Effector memory CD4-positive, alpha-beta T cell (primary cell): ENCODE results near the gene BEX3.

Experiments
- DNase-seq, 3 donors: peaks; one replicate each; pipeline ENCODE4 v3.0.0-alpha.2; 2020
- H3K27ac ChIP-seq: 2 replicates; pipeline ENCODE4 v1.7.0; 2013; ENCODE audit warnings: mild to moderate bottlenecking, low read length, moderate library complexity; ENCODE audit not compliant: insufficient read depth, poor library complexity, severe bottlenecking
- H3K27me3 ChIP-seq: replicated peaks from 2 replicates; pipeline ENCODE4 v1.7.0; 2013; ENCODE audit warnings: mild to moderate bottlenecking, low read length; ENCODE audit not compliant: insufficient read depth, control insufficient read depth, poor library complexity, severe bottlenecking
- H3K36me3 ChIP-seq: 2 replicates; pipeline ENCODE4 v1.7.0; 2013; ENCODE audit warnings: mild to moderate bottlenecking, low read length, moderate library complexity; ENCODE audit not compliant: control insufficient read depth, insufficient read depth
- H3K4me1 ChIP-seq: 2 replicates; pipeline ENCODE4 v1.7.0; 2013; ENCODE audit warnings: low read length, mild to moderate bottlenecking; ENCODE audit not compliant: control insufficient read depth, insufficient read depth, poor library complexity, severe bottlenecking
- H3K4me3 ChIP-seq: 2 replicates; pipeline ENCODE4 v1.7.0; 2013; ENCODE audit warnings: low read length, low read depth, mild to moderate bottlenecking; ENCODE audit not compliant: insufficient read depth, poor library complexity, severe bottlenecking
- H3K9me3 ChIP-seq: 2 replicates; pipeline ENCODE4 v1.7.0; 2013; ENCODE audit warnings: mild to moderate bottlenecking, low read length, moderate library complexity; ENCODE audit not compliant: control insufficient read depth
- total RNA-seq, 3 donors: gene quantifications; one replicate each; lab custom pipeline; 2026; lab: John Stamatoyannopoulos, UW

The BEX3 gene
- 5.6 to 14.7 (median 6.4) reads per million in 3 donors for total RNA-seq

- Histone ChIP-seq H3K9me3 (no peaks in the 10 kb centered on the region), H3K36me3 (no peaks in the 10 kb centered on the region), H3K27ac (no peak within 1 kb of the TSS), H3K27me3 (no peaks in the 10 kb centered on the region), H3K4me1 (peaks cover 4% of the 10 kb centered on the region), H3K4me3 (peak within 1 kb of the TSS; percentile 46)
- DNase-seq = no peak
These were observed at the start of gene BEX3 for GRCh38 chrX:103376118-103376978. TSS of gene BEX3 (plus strand) at chrX:103376538. CDS start at chrX:103377522, 984 bp downstream.

GRCh38 chrX:103329991-103330390 lies 46.3 kb upstream of the BEX3 start, which contains the start of gene TCEAL7:
TSS of gene TCEAL7 (plus strand) at chrX:103330239. CDS start at chrX:103331404, 1,165 bp downstream.
- Histone ChIP-seq H3K4me1 (no peaks in the 10 kb centered on the region), H3K36me3 (no peaks in the 10 kb centered on the region), H3K4me3 (no peak within 1 kb of the TSS), H3K27me3 (peaks cover 3% of the 10 kb centered on the region), H3K9me3 (no peaks in the 10 kb centered on the region), H3K27ac (no peak within 1 kb of the TSS)
- no peak for DNase-seq

GRCh38 chrX:103330681-103331288 lies 45.6 kb upstream of the BEX3 start:
- no peak for DNase-seq
- Histone ChIP-seq H3K9me3 (no peaks in the 10 kb centered on the region), H3K27ac (no peak overlapping the region), H3K27me3 (peaks cover 3% of the 10 kb centered on the region), H3K4me1 (no peaks in the 10 kb centered on the region), H3K36me3 (no peaks in the 10 kb centered on the region), H3K4me3 (no peak overlapping the region)

GRCh38 chrX:103338663-103339062 lies 37.7 kb upstream of the BEX3 start:
- Histone ChIP-seq H3K4me1 (no peaks in the 10 kb centered on the region), H3K27me3 (no peaks in the 10 kb centered on the region), H3K36me3 (no peaks in the 10 kb centered on the region), H3K4me3 (no peak overlapping the region), H3K27ac (no peak overlapping the region), H3K9me3 (no peaks in the 10 kb centered on the region)
- DNase-seq = no peak

GRCh38 chrX:103343105-103343504 lies 33.2 kb upstream of the BEX3 start:
- Histone ChIP-seq H3K4me3 (no peak overlapping the region), H3K36me3 (no peaks in the 10 kb centered on the region), H3K4me1 (no peaks in the 10 kb centered on the region), H3K27me3 (no peaks in the 10 kb centered on the region), H3K27ac (no peak overlapping the region), H3K9me3 (no peaks in the 10 kb centered on the region)
- peak in 1 of 3 donors; percentile 1 for DNase-seq

- H3K27ac ChIP-seq = no peak overlapping the region
- H3K4me3 ChIP-seq = no peak overlapping the region
- H3K9me3 ChIP-seq = no peaks in the 10 kb centered on the region
- DNase-seq = no peak
- no peaks in the 10 kb centered on the region for H3K4me1 ChIP-seq
- H3K36me3 ChIP-seq = no peaks in the 10 kb centered on the region
- no peaks in the 10 kb centered on the region for H3K27me3 ChIP-seq
These were observed 31.7 kb upstream of the BEX3 start for GRCh38 chrX:103344606-103345005.

- H3K4me1 ChIP-seq = no peaks in the 10 kb centered on the region
- DNase-seq = no peak
- H3K36me3 ChIP-seq = no peaks in the 10 kb centered on the region
- H3K27me3 ChIP-seq = no peaks in the 10 kb centered on the region
- no peaks in the 10 kb centered on the region for H3K9me3 ChIP-seq
- H3K4me3 ChIP-seq = no peak overlapping the region
- no peak overlapping the region for H3K27ac ChIP-seq
These were observed 28.5 kb upstream of the BEX3 start for GRCh38 chrX:103347682-103348397.

GRCh38 chrX:103356130-103356798 lies 20.1 kb upstream of the BEX3 start, which contains the start of gene TCEAL9:
TSS of gene TCEAL9 (plus strand) at chrX:103356506. CDS start at chrX:103357685, 1,179 bp downstream.
- DNase-seq = no peak
- Histone ChIP-seq H3K4me3 (peak within 1 kb of the TSS; percentile 48), H3K27ac (no peak within 1 kb of the TSS), H3K27me3 (peaks cover 6% of the 10 kb centered on the region), H3K36me3 (no peaks in the 10 kb centered on the region), H3K9me3 (no peaks in the 10 kb centered on the region), H3K4me1 (no peaks in the 10 kb centered on the region)

GRCh38 chrX:103356858-103357257 lies 19.5 kb upstream of the BEX3 start:
- H3K9me3 ChIP-seq = no peaks in the 10 kb centered on the region
- no peaks in the 10 kb centered on the region for H3K36me3 ChIP-seq
- no peaks in the 10 kb centered on the region for H3K4me1 ChIP-seq
- H3K4me3 ChIP-seq = peak overlapping the region; percentile 48
- H3K27ac ChIP-seq = no peak overlapping the region
- peaks cover 6% of the 10 kb centered on the region for H3K27me3 ChIP-seq
- DNase-seq = no peak
